PC-3 (cell line): Measurements from ENCODE around the gene VIPR2.

ENCODE experiments used
- CTCF ChIP-seq: fragments of 300-600 bp; sonication (generic); conservative IDR thresholded peaks from 2 replicates; pipeline ENCODE4 v1.5.1; 2017; ENCODE audit warnings: antibody characterized with exemption, low read depth, mild to moderate bottlenecking, low read length
- EZH2 ChIP-seq: fragments of 300-600 bp; sonication (generic); IDR thresholded peaks from one replicate; pipeline ENCODE4 v1.6.1; 2017; ENCODE audit warnings: antibody characterized with exemption, mild to moderate bottlenecking, low read length; ENCODE audit not compliant: unreplicated experiment
- EZH2phosphoT487 ChIP-seq: fragments of 300-600 bp; sonication (generic); IDR thresholded peaks from 2 replicates; pipeline ENCODE4 v1.6.1; 2018; ENCODE audit warnings: mild to moderate bottlenecking, antibody characterized with exemption, low read length, borderline replicate concordance

GRCh38 chr7:159151231-159151630, 6.6 kb upstream of the VIPR2 start:
- TF ChIP-seq CTCF (no peak), EZH2phosphoT487 (no peak), EZH2 (no peak)
